GM10248 (cell line): ENCODE data around the gene INMT.

ENCODE experiments used
- CTCF ChIA-PET: fragments of 300-600 bp; sonication (Branson Sonifier 250); formaldehyde crosslinking; extraction: SDS; loops from one replicate; lab custom pipeline; 2021; ENCODE audit warnings: antibody characterized with exemption; lab: Yijun Ruan, JAX
- POLR2A ChIA-PET: fragments of 350-650 bp; sonication (Branson Sonifier 250); formaldehyde crosslinking; extraction: SDS; loops from one replicate; lab custom pipeline; 2020; ENCODE audit warnings: antibody characterized with exemption; lab: Yijun Ruan, JAX
- DNase-seq: peaks from one replicate; pipeline ENCODE4 v3.0.0; 2012; ENCODE audit errors: extremely low spot score
- CTCF ChIP-seq: IDR thresholded peaks from 2 replicates; pipeline ENCODE4 v1.5.1; 2012; ENCODE audit warnings: mild to moderate bottlenecking, low read depth; ENCODE audit errors: extremely low read depth, missing control alignments, control extremely low read depth

INMT gene

GRCh38 chr7:30764030-30764975, 12.4 kb downstream of the INMT start:
- CTCF ChIA-PET, result interaction anchor here (1.1 to 3.0 kb wide), 7 partner anchors 9 to 253 kb away, joined by 3 to 14 read pairs (median 4); no protein-coding TSS in a partner anchor
- POLR2A ChIA-PET, result no interaction called here
- TF ChIP-seq CTCF, result no peak
- no peak for DNase-seq

GRCh38 chr7:30765408-30765807, 13.5 kb downstream of the INMT start:
- TF ChIP-seq CTCF, result no peak
- DNase-seq, result no peak
- CTCF ChIA-PET, result interaction anchor here (1.1 kb wide), 1 partner anchor 12 kb away, joined by 3 read pairs; no protein-coding TSS in a partner anchor
- POLR2A ChIA-PET, result no interaction called here

- POLR2A ChIA-PET, result no interaction called here
- DNase-seq, result no peak
- CTCF ChIA-PET, result no interaction called here
- no peak for TF ChIP-seq CTCF
Measured at GRCh38 chr7:30770845-30771173, 18.9 kb downstream of the INMT start.

GRCh38 chr7:30771174-30771879, 19.4 kb downstream of the INMT start, which contains the start of gene MINDY4:
Gene MINDY4, plus strand, starts transcription at chr7:30771417. Its CDS starts 77 bp downstream, at chr7:30771494.
- no peak for TF ChIP-seq CTCF
- ChIA-PET POLR2A (no interaction called here), CTCF (no interaction called here)
- DNase-seq, result peak; percentile 92

GRCh38 chr7:30771880-30772425, 20.0 kb downstream of the INMT start:
- ChIA-PET CTCF (interaction anchor here (1.0 to 2.3 kb wide), 6 partner anchors 8 to 32 kb away, joined by 3 to 6 read pairs (median 3); no protein-coding TSS in a partner anchor), POLR2A (no interaction called here)
- DNase-seq, result peak; percentile 42
- no peak for TF ChIP-seq CTCF

GRCh38 chr7:30772984-30773383, 21.0 kb downstream of the INMT start:
- ChIA-PET CTCF (interaction anchor here (0.7 to 2.3 kb wide), 8 partner anchors 7 to 33 kb away, joined by 3 to 8 read pairs (median 4); no protein-coding TSS in a partner anchor), POLR2A (no interaction called here)
- TF ChIP-seq CTCF, result no peak
- DNase-seq, result no peak
